Keratinocyte (primary cell): Measurements from ENCODE around the gene SF3B2. TPM values are rescaled to one million over a fixed set of nuclear protein-coding genes. Genes with fewer than 3 reads are reported as not detected.

Experiments
- DNase-seq: peaks from one replicate; pipeline ENCODE4 v3.0.0-alpha.2; 2011; ENCODE audit warnings: low read depth, missing footprints, low spot score
- FAIRE-seq: peaks from 2 replicates; lab custom pipeline; 2011; peaks lifted over from hg19 to GRCh38; lab: Jason Lieb, UNC
- H2AFZ ChIP-seq: 2 replicates; pipeline ENCODE4 v1.6.0; 2012; ENCODE audit warnings: low read length, control low read depth, inconsistent platforms; ENCODE audit not compliant: control insufficient read depth
- H3K27ac ChIP-seq: 2 replicates; pipeline ENCODE4 v1.5.1; 2011; ENCODE audit warnings: low read length; ENCODE audit not compliant: control insufficient read depth, insufficient read depth
- H3K27me3 ChIP-seq: 3 replicates; pipeline ENCODE4 v1.6.0; 2011; ENCODE audit warnings: low read length; ENCODE audit not compliant: control insufficient read depth, insufficient read depth; ENCODE audit errors: extremely low read depth
- H3K36me3 ChIP-seq, 2 experiments: 2 replicates in 1 of 2; 3 replicates in 1 of 2; pipeline ENCODE4 v1.5.1; 2011; ENCODE audit warnings: low read length in 2 of 2, mild to moderate bottlenecking in 1 of 2; ENCODE audit not compliant: control insufficient read depth in 2 of 2, insufficient read depth in 2 of 2; ENCODE audit errors: extremely low read depth in 1 of 2
- H3K4me1 ChIP-seq: 3 replicates; pipeline ENCODE4 v1.5.1; 2011; ENCODE audit warnings: low read length; ENCODE audit not compliant: control insufficient read depth, insufficient read depth; ENCODE audit errors: extremely low read depth
- H3K4me2 ChIP-seq: 3 replicates; pipeline ENCODE4 v1.6.0; 2011; ENCODE audit warnings: low read depth, low read length; ENCODE audit not compliant: control insufficient read depth, insufficient read depth; ENCODE audit errors: extremely low read depth
- H3K4me3 ChIP-seq, 3 experiments: fragments of 200-600 bp in 1 of 3; sonication (generic) in 1 of 3; 2 replicates in 2 of 3; 3 replicates in 1 of 3; pipeline ENCODE4 v1.5.1; 2011 to 2016; ENCODE audit warnings: low read length in 3 of 3, mild to moderate bottlenecking in 3 of 3, control low read depth in 2 of 3, inconsistent platforms in 1 of 3, low read depth in 1 of 3, mixed read lengths in 1 of 3, mixed run types in 1 of 3, moderate library complexity in 1 of 3; ENCODE audit not compliant: control insufficient read depth in 2 of 3, insufficient read depth in 2 of 3; ENCODE audit errors: extremely low read depth in 1 of 3
- H3K79me2 ChIP-seq: 2 replicates; pipeline ENCODE4 v1.6.0; 2012; ENCODE audit warnings: low read length; ENCODE audit not compliant: control insufficient read depth, insufficient read depth
- H3K9ac ChIP-seq: 3 replicates; pipeline ENCODE4 v1.6.0; 2011; ENCODE audit warnings: low read length; ENCODE audit not compliant: control insufficient read depth, insufficient read depth; ENCODE audit errors: extremely low read depth
- H3K9me1 ChIP-seq: 3 replicates; pipeline ENCODE4 v1.6.0; 2011; ENCODE audit warnings: low read length; ENCODE audit not compliant: control insufficient read depth, insufficient read depth; ENCODE audit errors: extremely low read depth
- H3K9me3 ChIP-seq: 2 replicates; pipeline ENCODE4 v1.5.1; 2012; ENCODE audit warnings: low read depth, low read length; ENCODE audit not compliant: control insufficient read depth
- H4K20me1 ChIP-seq: 3 replicates; pipeline ENCODE4 v1.6.0; 2011; ENCODE audit warnings: low read length; ENCODE audit not compliant: control insufficient read depth, insufficient read depth; ENCODE audit errors: extremely low read depth
- CTCF ChIP-seq, 3 experiments: IDR thresholded peaks in 1 of 3; conservative IDR thresholded peaks in 1 of 3; optimal IDR thresholded peaks in 1 of 3; 2 replicates in 2 of 3; 3 replicates in 1 of 3; pipeline versions ENCODE3 to v1.5.1; 2011; ENCODE audit warnings: low read length in 3 of 3, mild to moderate bottlenecking in 3 of 3, moderate library complexity in 2 of 3, control low read depth in 1 of 3, inconsistent platforms in 1 of 3; ENCODE audit not compliant: insufficient read depth in 2 of 3; ENCODE audit errors: extremely low read depth in 1 of 3
- EZH2 ChIP-seq: IDR thresholded peaks from one replicate; pipeline ENCODE4 v1.6.1; 2012; ENCODE audit warnings: inconsistent platforms, mild to moderate bottlenecking, low read length, moderate library complexity
- dilution Hi-C: fragments of 300-500 bp; cut with MboI; formaldehyde crosslinking; loops from one replicate; pipeline ENCODE4 v1.7.0; 2020; ENCODE audit warnings: low sequenced_read_pairs; ENCODE audit not compliant: extremely low pct_ligation_motif_present
- polyA plus RNA-seq, 5 experiments: library from polyadenylated mRNA; depleted of rRNA in 3 of 5; stranded (reverse) in 3 of 5; stranded (forward) in 1 of 5; unstranded in 1 of 5; fragments of >200 nt; gene quantifications; 1 replicate in 1 of 5; 2 replicates in 3 of 5; 3 replicates in 1 of 5; pipeline versions ENCODE4 v1.2.1 to v1.2.3, GENCODE V29; 2011 to 2012; ENCODE audit warnings: missing spikeins in 2 of 5, low read depth in 1 of 5, low replicate concordance in 1 of 5

Gene SF3B2
- polyA plus RNA-seq, 1 donor (not counting 4 experiments of a cell fraction or from before 2014, with no cell fraction given), result 73.0 TPM

- dilution Hi-C loops, result no loop called here
These were observed 3.4 kb upstream of the SF3B2 start, which contains the start of gene GAL3ST3 for GRCh38 chr11:66048547-66049323. Gene GAL3ST3 (minus strand): TSS chr11:66049161. CDS start chr11:66045415, 3,746 bp downstream.

GRCh38 chr11:66050581-66051231 is 1.5 kb upstream of the SF3B2 start:
- peak overlapping the region; percentile 94 for H3K9ac ChIP-seq
- FAIRE-seq (no peak), DNase-seq (no peak)
- H3K4me1 ChIP-seq, result peaks cover 17% of the 10 kb centered on the region
- peak overlapping the region; percentile 85 for H3K27ac ChIP-seq
- H2AFZ ChIP-seq, result peak overlapping the region; percentile 31
- peaks cover 6 to 14% of the 10 kb centered on the region in 2 experiments for H3K36me3 ChIP-seq
- H3K9me3 ChIP-seq, result no peaks in the 10 kb centered on the region
- H3K4me2 ChIP-seq, result peak overlapping the region; percentile 90
- TF ChIP-seq CTCF (optimal IDR thresholded peaks at IDR 0.05 in 1 of 3, IDR thresholded peaks at IDR 0.05 in 1 of 3, conservative IDR thresholded peaks at IDR 0.05 in 1 of 3; ENCODE audit: extremely low read depth in 1 of 3, insufficient read depth in 2 of 3, low read length in 3 of 3) (no peak), EZH2 (no peak)
- H3K9me1 ChIP-seq, result no peaks in the 10 kb centered on the region
- H3K79me2 ChIP-seq, result peaks cover 31% of the 10 kb centered on the region
- dilution Hi-C loops, result no loop called here
- H3K27me3 ChIP-seq, result peaks cover 6% of the 10 kb centered on the region
- no peaks in the 10 kb centered on the region for H4K20me1 ChIP-seq
- no peak overlapping the region for H3K4me3 ChIP-seq

More at GRCh38 chr11:66048547-66049323, 3.4 kb upstream of the SF3B2 start, which contains the start of gene GAL3ST3:
- H3K4me3 ChIP-seq, result no peak within 1 kb of the TSS
- no peak for DNase-seq
- TF ChIP-seq EZH2 (no peak), CTCF (optimal IDR thresholded peaks at IDR 0.05 in 1 of 3, IDR thresholded peaks at IDR 0.05 in 1 of 3, conservative IDR thresholded peaks at IDR 0.05 in 1 of 3; ENCODE audit: extremely low read depth in 1 of 3, insufficient read depth in 2 of 3, low read length in 3 of 3) (no peak)
- no peaks in the 10 kb centered on the region for H3K36me3 ChIP-seq
- H3K4me2 ChIP-seq, result no peak within 1 kb of the TSS
- no peak within 1 kb of the TSS for H3K9ac ChIP-seq
- no peak within 1 kb of the TSS for H2AFZ ChIP-seq
- no peak for FAIRE-seq
- H3K9me3 ChIP-seq, result no peaks in the 10 kb centered on the region
- H3K27ac ChIP-seq, result no peak within 1 kb of the TSS
- peaks cover 11% of the 10 kb centered on the region for H3K27me3 ChIP-seq
- H3K4me1 ChIP-seq, result peaks cover 17% of the 10 kb centered on the region
- peaks cover 16% of the 10 kb centered on the region for H3K79me2 ChIP-seq
- H4K20me1 ChIP-seq, result no peaks in the 10 kb centered on the region
- H3K9me1 ChIP-seq, result no peaks in the 10 kb centered on the region
